ENCODE results near the gene AIG1.

- TF ChIP-seq, protein P1, sequence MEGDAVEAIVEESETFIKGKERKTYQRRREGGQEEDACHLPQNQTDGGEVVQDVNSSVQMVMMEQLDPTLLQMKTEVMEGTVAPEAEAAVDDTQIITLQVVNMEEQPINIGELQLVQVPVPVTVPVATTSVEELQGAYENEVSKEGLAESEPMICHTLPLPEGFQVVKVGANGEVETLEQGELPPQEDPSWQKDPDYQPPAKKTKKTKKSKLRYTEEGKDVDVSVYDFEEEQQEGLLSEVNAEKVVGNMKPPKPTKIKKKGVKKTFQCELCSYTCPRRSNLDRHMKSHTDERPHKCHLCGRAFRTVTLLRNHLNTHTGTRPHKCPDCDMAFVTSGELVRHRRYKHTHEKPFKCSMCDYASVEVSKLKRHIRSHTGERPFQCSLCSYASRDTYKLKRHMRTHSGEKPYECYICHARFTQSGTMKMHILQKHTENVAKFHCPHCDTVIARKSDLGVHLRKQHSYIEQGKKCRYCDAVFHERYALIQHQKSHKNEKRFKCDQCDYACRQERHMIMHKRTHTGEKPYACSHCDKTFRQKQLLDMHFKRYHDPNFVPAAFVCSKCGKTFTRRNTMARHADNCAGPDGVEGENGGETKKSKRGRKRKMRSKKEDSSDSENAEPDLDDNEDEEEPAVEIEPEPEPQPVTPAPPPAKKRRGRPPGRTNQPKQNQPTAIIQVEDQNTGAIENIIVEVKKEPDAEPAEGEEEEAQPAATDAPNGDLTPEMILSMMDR (IDR thresholded peaks at IDR 0.05), result no peak
- TF ChIP-seq POLR2A (IDR thresholded peaks at IDR 0.05), result no peak
Observed at GRCh38 chr6:143243786-143244185, 183.1 kb downstream of the AIG1 start.

All from body of pancreas (tissue), 4 donors.